ENCODE measurements around the gene MLST8. TPM values are rescaled to one million over a fixed set of nuclear protein-coding genes. Genes with fewer than 3 reads are reported as not detected.

Gene MLST8
- polyA plus RNA-seq, 1 experiment, result 62.7 TPM

DNA sequence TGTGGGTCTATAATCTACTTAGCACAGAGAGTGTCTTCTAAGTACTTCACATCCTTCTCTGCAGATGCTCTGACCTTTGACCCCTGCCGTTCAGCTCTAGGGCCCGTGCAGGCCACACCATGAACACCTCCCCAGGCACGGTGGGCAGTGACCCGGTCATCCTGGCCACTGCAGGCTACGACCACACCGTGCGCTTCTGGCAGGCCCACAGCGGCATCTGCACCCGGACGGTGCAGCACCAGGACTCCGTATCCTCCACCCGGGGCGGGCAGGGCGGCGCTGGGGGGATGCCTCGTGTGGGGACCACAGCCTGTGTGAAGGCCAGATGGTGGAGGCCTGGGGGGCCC, 686 bp downstream of the MLST8 start:
- DNase-seq (ENCODE audit: low read depth), result no peak
- no peaks in the 10 kb centered on the region for H3K27me3 ChIP-seq (ENCODE audit: control insufficient read depth, insufficient read depth, low read length)
- POLR2A ChIA-PET, result interaction anchor here (1.4 kb wide), 1 partner anchor 8 kb away, joined by 4 read pairs; the partner anchor contains the start of gene PGP
- H3K4me3 ChIP-seq (ENCODE audit: low read depth, low read length), result peak overlapping the region; percentile 96
- CTCF ChIA-PET, result no interaction called here
- H3K36me3 ChIP-seq (ENCODE audit: control insufficient read depth, insufficient read depth, low read length), result peaks cover 16% of the 10 kb centered on the region
- TF ChIP-seq, protein P1, sequence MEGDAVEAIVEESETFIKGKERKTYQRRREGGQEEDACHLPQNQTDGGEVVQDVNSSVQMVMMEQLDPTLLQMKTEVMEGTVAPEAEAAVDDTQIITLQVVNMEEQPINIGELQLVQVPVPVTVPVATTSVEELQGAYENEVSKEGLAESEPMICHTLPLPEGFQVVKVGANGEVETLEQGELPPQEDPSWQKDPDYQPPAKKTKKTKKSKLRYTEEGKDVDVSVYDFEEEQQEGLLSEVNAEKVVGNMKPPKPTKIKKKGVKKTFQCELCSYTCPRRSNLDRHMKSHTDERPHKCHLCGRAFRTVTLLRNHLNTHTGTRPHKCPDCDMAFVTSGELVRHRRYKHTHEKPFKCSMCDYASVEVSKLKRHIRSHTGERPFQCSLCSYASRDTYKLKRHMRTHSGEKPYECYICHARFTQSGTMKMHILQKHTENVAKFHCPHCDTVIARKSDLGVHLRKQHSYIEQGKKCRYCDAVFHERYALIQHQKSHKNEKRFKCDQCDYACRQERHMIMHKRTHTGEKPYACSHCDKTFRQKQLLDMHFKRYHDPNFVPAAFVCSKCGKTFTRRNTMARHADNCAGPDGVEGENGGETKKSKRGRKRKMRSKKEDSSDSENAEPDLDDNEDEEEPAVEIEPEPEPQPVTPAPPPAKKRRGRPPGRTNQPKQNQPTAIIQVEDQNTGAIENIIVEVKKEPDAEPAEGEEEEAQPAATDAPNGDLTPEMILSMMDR (IDR thresholded peaks at IDR 0.05; ENCODE audit: insufficient read depth, low read depth, low read length), result no peak

DNA sequence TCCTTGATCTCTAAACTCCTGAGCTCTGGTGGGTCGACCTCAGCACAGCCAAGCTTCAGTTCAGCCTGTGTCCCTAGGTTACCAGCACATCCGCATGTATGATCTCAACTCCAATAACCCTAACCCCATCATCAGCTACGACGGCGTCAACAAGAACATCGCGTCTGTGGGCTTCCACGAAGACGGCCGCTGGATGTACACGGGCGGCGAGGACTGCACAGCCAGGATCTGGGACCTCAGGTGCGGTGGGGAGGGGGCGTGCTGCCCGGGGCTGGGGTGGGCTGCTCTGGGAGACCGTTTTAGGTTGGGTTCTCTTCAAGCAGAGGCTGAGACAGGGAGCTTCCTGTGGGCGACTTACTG, 1.1 kb downstream of the MLST8 start:
- H3K36me3 ChIP-seq (ENCODE audit: control insufficient read depth, insufficient read depth, low read length), result peaks cover 16% of the 10 kb centered on the region
- CTCF ChIA-PET, result no interaction called here
- no peak for DNase-seq (ENCODE audit: low read depth)
- no peaks in the 10 kb centered on the region for H3K27me3 ChIP-seq (ENCODE audit: control insufficient read depth, insufficient read depth, low read length)
- H3K4me3 ChIP-seq (ENCODE audit: low read depth, low read length), result peak overlapping the region; percentile 96
- TF ChIP-seq, protein P1 (IDR thresholded peaks at IDR 0.05; ENCODE audit: insufficient read depth, low read depth, low read length), result no peak
- POLR2A ChIA-PET, result interaction anchor here (1.4 kb wide), 1 partner anchor 8 kb away, joined by 4 read pairs; the partner anchor contains the start of gene PGP

DNA sequence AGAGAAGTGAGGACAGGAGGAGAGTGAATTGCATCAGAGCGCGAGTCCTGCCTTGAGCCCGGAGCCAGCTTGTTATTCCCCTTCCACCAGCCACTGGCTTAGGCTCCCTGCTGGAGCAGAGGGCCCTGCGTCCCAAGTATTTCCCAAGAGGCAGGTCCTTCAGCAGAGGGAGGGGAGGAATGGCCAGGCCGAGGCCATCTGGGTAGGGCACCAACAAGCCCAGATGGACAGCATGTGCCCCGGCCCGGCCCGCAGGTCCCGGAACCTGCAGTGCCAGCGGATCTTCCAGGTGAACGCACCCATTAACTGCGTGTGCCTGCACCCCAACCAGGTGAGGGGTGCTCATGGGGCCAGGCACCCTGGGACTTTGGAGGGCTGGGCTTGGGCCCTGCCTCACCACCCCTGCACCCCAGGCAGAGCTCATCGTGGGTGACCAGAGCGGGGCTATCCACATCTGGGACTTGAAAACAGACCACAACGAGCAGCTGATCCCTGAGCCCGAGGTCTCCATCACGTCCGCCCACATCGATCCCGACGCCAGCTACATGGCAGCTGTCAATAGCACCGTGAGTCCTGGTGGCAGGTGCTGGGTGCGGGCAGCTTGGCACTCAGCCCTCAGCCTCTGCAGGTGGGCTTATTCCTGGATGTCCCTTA, 1.7 kb downstream of the MLST8 start:
- no peak for DNase-seq (ENCODE audit: low read depth)
- POLR2A ChIA-PET, result interaction anchor here (1.4 kb wide), 1 partner anchor 7 kb away, joined by 4 read pairs; the partner anchor contains the start of gene PGP
- H3K36me3 ChIP-seq (ENCODE audit: control insufficient read depth, insufficient read depth, low read length), result peaks cover 16% of the 10 kb centered on the region
- TF ChIP-seq, protein P1 (IDR thresholded peaks at IDR 0.05; ENCODE audit: insufficient read depth, low read depth, low read length), result no peak
- no peak overlapping the region for H3K4me3 ChIP-seq (ENCODE audit: low read depth, low read length)
- no peaks in the 10 kb centered on the region for H3K27me3 ChIP-seq (ENCODE audit: control insufficient read depth, insufficient read depth, low read length)
- CTCF ChIA-PET, result no interaction called here

DNA sequence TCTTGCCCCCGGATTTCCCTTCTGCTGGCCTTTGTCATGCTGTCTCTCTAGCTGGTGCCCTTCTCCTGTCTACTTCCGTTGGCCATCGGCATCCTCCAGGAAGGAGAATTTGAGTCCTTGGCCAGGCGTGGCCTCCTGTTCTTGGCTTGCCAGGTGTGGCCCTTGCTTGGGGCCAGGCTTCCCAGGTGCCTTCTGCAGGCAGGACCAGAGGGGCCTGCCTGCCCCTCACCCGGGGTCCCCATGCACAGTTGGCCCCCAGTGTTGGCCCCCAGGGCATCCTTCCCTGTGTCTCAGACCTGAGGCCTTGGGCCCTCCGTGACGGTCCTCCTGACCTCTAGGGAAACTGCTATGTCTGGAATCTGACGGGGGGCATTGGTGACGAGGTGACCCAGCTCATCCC, 2.6 kb downstream of the MLST8 start:
- CTCF ChIA-PET, result no interaction called here
- H3K36me3 ChIP-seq (ENCODE audit: control insufficient read depth, insufficient read depth, low read length), result peaks cover 19% of the 10 kb centered on the region
- POLR2A ChIA-PET, result no interaction called here

DNA sequence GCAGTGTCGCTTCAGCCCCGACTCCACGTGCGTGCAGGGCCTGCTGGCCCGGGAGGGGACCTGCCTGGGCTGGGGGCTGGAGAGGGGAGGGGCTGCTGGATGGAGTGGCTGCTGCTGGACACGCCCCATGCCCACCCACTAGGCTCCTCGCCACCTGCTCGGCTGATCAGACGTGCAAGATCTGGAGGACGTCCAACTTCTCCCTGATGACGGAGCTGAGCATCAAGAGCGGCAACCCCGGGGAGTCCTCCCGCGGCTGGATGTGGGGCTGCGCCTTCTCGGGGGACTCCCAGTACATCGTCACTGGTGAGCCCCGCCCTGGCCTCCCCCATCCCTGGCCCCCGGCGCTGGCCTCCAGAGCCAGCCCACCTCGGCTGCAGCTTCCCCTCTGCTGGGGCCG, 3.1 kb downstream of the MLST8 start:
- no peak overlapping the region for H3K4me3 ChIP-seq (ENCODE audit: low read depth, low read length)
- POLR2A ChIA-PET, result no interaction called here
- DNase-seq (ENCODE audit: low read depth), result no peak
- H3K36me3 ChIP-seq (ENCODE audit: control insufficient read depth, insufficient read depth, low read length), result peaks cover 19% of the 10 kb centered on the region
- CTCF ChIA-PET, result no interaction called here
- TF ChIP-seq, protein P1 (IDR thresholded peaks at IDR 0.05; ENCODE audit: insufficient read depth, low read depth, low read length), result no peak
- H3K27me3 ChIP-seq (ENCODE audit: control insufficient read depth, insufficient read depth, low read length), result no peaks in the 10 kb centered on the region

More for the DNA sequence above, 2.6 kb downstream of the MLST8 start:
- TF ChIP-seq, protein P1 (IDR thresholded peaks at IDR 0.05; ENCODE audit: insufficient read depth, low read depth, low read length), result no peak
- Histone ChIP-seq H3K27me3 (ENCODE audit: control insufficient read depth, insufficient read depth, low read length) (no peaks in the 10 kb centered on the region), H3K4me3 (ENCODE audit: low read depth, low read length) (no peak overlapping the region)
- no peak for DNase-seq (ENCODE audit: low read depth)
